HEK293 (cell line): Measurements from ENCODE around the gene HLA-DPA1.

Experiments used
- CTCF ChIA-PET: fragments of 350-600 bp; formaldehyde crosslinking; extraction: SDS; loops from one replicate; lab custom pipeline; 2021; ENCODE audit warnings: antibody characterized with exemption; lab: Yijun Ruan, JAX
- POLR2A ChIA-PET: fragments of 300-600 bp; formaldehyde crosslinking; extraction: SDS; loops from one replicate; lab custom pipeline; 2020; ENCODE audit warnings: antibody characterized with exemption, inconsistent platforms; lab: Yijun Ruan, JAX
- H3K27ac ChIP-seq: fragments of 200-500 bp; sonication (Bioruptor generic); 2 replicates; pipeline ENCODE4 v1.5.1; 2014; ENCODE audit warnings: low read depth, low read length, control low read depth, inconsistent platforms; ENCODE audit errors: extremely low read depth
- H3K36me3 ChIP-seq, 2 experiments: fragments of 200-500 bp in 1 of 2; sonication (Bioruptor generic) in 1 of 2; 1 replicate in 1 of 2; 2 replicates in 1 of 2; pipeline ENCODE4 v1.5.1; 2014 to 2017; ENCODE audit warnings: inconsistent platforms in 2 of 2, low read length in 2 of 2; ENCODE audit not compliant: control insufficient read depth in 2 of 2, insufficient read depth in 1 of 2
- H3K4me1 ChIP-seq: fragments of 200-500 bp; sonication (Bioruptor generic); 2 replicates; pipeline ENCODE4 v1.5.1; 2014; ENCODE audit warnings: mild to moderate bottlenecking, low read length, inconsistent platforms; ENCODE audit not compliant: control insufficient read depth, insufficient read depth
- H3K4me3 ChIP-seq: 2 replicates; pipeline ENCODE4 v1.5.1; 2011; ENCODE audit warnings: low read depth, mild to moderate bottlenecking, control low read depth, low read length, moderate library complexity
- H3K9me3 ChIP-seq: fragments of 200-500 bp; sonication (Bioruptor generic); 2 replicates; pipeline ENCODE4 v1.5.1; 2014; ENCODE audit warnings: low read depth, low read length, inconsistent platforms; ENCODE audit not compliant: control insufficient read depth, insufficient read depth
- GLI2 ChIP-seq: fragments of 450-650 bp; formaldehyde crosslinking; IDR thresholded peaks from 2 replicates; pipeline ENCODE4; 2017; ENCODE audit warnings: missing biosample characterization, missing genetic modification characterization, low read depth, borderline replicate concordance
- KLF1 ChIP-seq: fragments of 450-650 bp; formaldehyde crosslinking; IDR thresholded peaks from 2 replicates; pipeline ENCODE4 v1.5.1; 2016; ENCODE audit warnings: missing biosample characterization, missing genetic modification characterization
- MYNN ChIP-seq: fragments of 450-650 bp; formaldehyde crosslinking; IDR thresholded peaks from 2 replicates; pipeline ENCODE4 v1.5.1; 2016; ENCODE audit warnings: missing biosample characterization, missing genetic modification characterization, borderline replicate concordance
- OSR2 ChIP-seq: fragments of 450-650 bp; formaldehyde crosslinking; IDR thresholded peaks from 2 replicates; pipeline ENCODE4 v1.5.1; 2016; ENCODE audit warnings: missing biosample characterization, missing genetic modification characterization
- RBAK ChIP-seq: fragments of 450-650 bp; formaldehyde crosslinking; IDR thresholded peaks from 2 replicates; pipeline ENCODE4 v1.5.1; 2016; ENCODE audit warnings: missing biosample characterization, missing genetic modification characterization
- ZBTB26 ChIP-seq: fragments of 450-650 bp; formaldehyde crosslinking; optimal IDR thresholded peaks from 2 replicates; pipeline ENCODE3; 2016; ENCODE audit warnings: missing biosample characterization, mild to moderate bottlenecking, missing genetic modification characterization
- ZFP37 ChIP-seq: fragments of 450-650 bp; formaldehyde crosslinking; IDR thresholded peaks from 2 replicates; pipeline ENCODE4 v1.5.1; 2016; ENCODE audit warnings: missing biosample characterization, missing genetic modification characterization
- ZNF121 ChIP-seq: fragments of 450-650 bp; formaldehyde crosslinking; IDR thresholded peaks from 2 replicates; pipeline ENCODE4 v1.5.1; 2016; ENCODE audit warnings: missing biosample characterization, missing genetic modification characterization
- ZNF175 ChIP-seq: fragments of 450-650 bp; formaldehyde crosslinking; IDR thresholded peaks from 2 replicates; pipeline ENCODE4 v1.5.1; 2016; ENCODE audit warnings: missing biosample characterization, missing genetic modification characterization
- ZNF24 ChIP-seq: fragments of 450-650 bp; formaldehyde crosslinking; IDR thresholded peaks from 2 replicates; pipeline ENCODE4 v1.5.1; 2016; ENCODE audit warnings: missing biosample characterization, missing genetic modification characterization
- ZNF324 ChIP-seq: fragments of 450-650 bp; formaldehyde crosslinking; IDR thresholded peaks from 2 replicates; pipeline ENCODE4 v1.5.1; 2016; ENCODE audit warnings: missing biosample characterization, missing genetic modification characterization
- ZNF449 ChIP-seq: fragments of 450-650 bp; formaldehyde crosslinking; IDR thresholded peaks from 2 replicates; pipeline ENCODE4 v1.5.1; 2017; ENCODE audit warnings: missing biosample characterization, mild to moderate bottlenecking, missing genetic modification characterization, moderate library complexity
- ZNF518A ChIP-seq: fragments of 450-650 bp; formaldehyde crosslinking; conservative IDR thresholded peaks from 2 replicates; pipeline ENCODE4 v1.5.1; 2016; ENCODE audit warnings: low read depth, missing biosample characterization, missing genetic modification characterization
- ZNF548 ChIP-seq: fragments of 450-650 bp; formaldehyde crosslinking; IDR thresholded peaks from 2 replicates; pipeline ENCODE4 v1.5.1; 2016; ENCODE audit warnings: missing biosample characterization, missing genetic modification characterization
- ZNF621 ChIP-seq: fragments of 450-650 bp; formaldehyde crosslinking; IDR thresholded peaks from 2 replicates; pipeline ENCODE4 v1.5.1; 2017; ENCODE audit warnings: missing biosample characterization, missing genetic modification characterization
- ZNF629 ChIP-seq: fragments of 450-650 bp; formaldehyde crosslinking; IDR thresholded peaks from 2 replicates; pipeline ENCODE4 v1.5.1; 2017; ENCODE audit warnings: missing biosample characterization, missing genetic modification characterization
- ZNF701 ChIP-seq: fragments of 450-650 bp; formaldehyde crosslinking; IDR thresholded peaks from 2 replicates; pipeline ENCODE4 v1.5.1; 2016; ENCODE audit warnings: missing biosample characterization, missing genetic modification characterization
- ZNF707 ChIP-seq: fragments of 450-650 bp; formaldehyde crosslinking; IDR thresholded peaks from 2 replicates; pipeline ENCODE4 v1.5.1; 2016; ENCODE audit warnings: missing biosample characterization, missing genetic modification characterization
- ZNF76 ChIP-seq: fragments of 450-650 bp; formaldehyde crosslinking; IDR thresholded peaks from 2 replicates; pipeline ENCODE4; 2016; ENCODE audit warnings: low read depth, missing biosample characterization, missing genetic modification characterization, borderline replicate concordance
- ZNF777 ChIP-seq: fragments of 450-650 bp; formaldehyde crosslinking; IDR thresholded peaks from 2 replicates; pipeline ENCODE4 v1.5.1; 2017; ENCODE audit warnings: missing biosample characterization, missing genetic modification characterization, borderline replicate concordance
- TF ChIP-seq, protein P1 (sequence below): fragments of 450-650 bp; formaldehyde crosslinking; IDR thresholded peaks from 2 replicates; pipeline ENCODE4 v1.5.1; 2016; ENCODE audit warnings: missing biosample characterization, missing genetic modification characterization
- TF ChIP-seq, protein P2 (sequence below): fragments of 450-650 bp; formaldehyde crosslinking; IDR thresholded peaks from 2 replicates; pipeline ENCODE4 v1.5.1; 2016; ENCODE audit warnings: missing biosample characterization, missing genetic modification characterization, low read depth

Gene HLA-DPA1

DNA sequence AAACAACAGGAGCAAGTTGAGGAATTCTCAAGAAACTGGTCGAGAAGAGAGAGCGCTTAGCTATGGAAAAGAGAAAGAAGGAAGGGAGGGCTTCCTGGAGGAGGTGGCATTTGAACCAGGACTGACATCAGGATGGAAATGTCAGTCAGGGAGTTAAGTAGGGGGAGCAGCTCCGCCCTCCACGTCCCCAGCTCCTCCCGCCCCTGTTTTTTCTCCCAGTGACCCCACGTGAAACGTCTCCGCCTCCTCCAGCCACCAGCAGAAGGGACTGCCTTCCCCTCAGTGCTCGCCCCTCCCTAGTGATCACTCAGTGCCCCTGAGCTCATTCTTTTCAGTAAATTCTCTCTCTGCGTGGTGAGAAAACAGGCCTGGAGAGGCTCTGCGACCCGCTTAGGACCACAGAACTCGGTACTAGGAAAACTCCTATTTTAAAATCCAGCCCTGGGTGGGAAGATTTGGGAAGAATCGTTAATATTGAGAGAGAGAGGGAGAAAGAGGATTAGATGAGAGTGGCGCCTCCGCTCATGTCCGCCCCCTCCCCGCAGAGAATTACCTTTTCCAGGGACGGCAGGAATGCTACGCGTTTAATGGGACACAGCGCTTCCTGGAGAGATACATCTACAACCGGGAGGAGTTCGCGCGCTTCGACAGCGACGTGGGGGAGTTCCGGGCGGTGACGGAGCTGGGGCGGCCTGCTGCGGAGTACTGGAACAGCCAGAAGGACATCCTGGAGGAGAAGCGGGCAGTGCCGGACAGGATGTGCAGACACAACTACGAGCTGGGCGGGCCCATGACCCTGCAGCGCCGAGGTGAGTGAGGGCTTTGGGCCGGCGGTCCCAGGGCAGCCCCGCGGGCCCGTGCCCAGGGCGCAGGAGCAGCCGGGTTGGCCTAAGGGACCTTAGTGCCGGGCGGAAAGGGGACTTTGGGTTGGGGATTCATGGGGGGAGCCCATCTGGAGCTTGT, 7.0 kb upstream of the HLA-DPA1 start:
- Histone ChIP-seq H3K27ac (peak overlapping the region; percentile 55; the same call in 1 of the 2 replicates), H3K4me1 (peaks cover 5% of the 10 kb centered on the region), H3K9me3 (no peaks in the 10 kb centered on the region), H3K4me3 (peak overlapping the region; percentile 62), H3K36me3 (peaks cover 0 to 12% of the 10 kb centered on the region in 2 experiments; a peak in 1 of 3 replicates)
- POLR2A ChIA-PET, result interaction anchor here (0.7 to 2.6 kb wide), 14 partner anchors 10 to 345 kb away, joined by 3 to 18 read pairs (median 3); partner anchors contain the start of genes HSD17B8, RING1, RPS18 and VPS52
- CTCF ChIA-PET, result interaction anchor here (0.8 to 5.0 kb wide), 6 partner anchors 9 to 96 kb away, joined by 3 to 37 read pairs (median 6); no protein-coding TSS in a partner anchor
- TF ChIP-seq, protein P1, sequence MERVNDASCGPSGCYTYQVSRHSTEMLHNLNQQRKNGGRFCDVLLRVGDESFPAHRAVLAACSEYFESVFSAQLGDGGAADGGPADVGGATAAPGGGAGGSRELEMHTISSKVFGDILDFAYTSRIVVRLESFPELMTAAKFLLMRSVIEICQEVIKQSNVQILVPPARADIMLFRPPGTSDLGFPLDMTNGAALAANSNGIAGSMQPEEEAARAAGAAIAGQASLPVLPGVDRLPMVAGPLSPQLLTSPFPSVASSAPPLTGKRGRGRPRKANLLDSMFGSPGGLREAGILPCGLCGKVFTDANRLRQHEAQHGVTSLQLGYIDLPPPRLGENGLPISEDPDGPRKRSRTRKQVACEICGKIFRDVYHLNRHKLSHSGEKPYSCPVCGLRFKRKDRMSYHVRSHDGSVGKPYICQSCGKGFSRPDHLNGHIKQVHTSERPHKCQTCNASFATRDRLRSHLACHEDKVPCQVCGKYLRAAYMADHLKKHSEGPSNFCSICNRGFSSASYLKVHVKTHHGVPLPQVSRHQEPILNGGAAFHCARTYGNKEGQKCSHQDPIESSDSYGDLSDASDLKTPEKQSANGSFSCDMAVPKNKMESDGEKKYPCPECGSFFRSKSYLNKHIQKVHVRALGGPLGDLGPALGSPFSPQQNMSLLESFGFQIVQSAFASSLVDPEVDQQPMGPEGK, result peak; percentile 71
- TF ChIP-seq ZNF121 (peak; percentile 62; the same call in 1 of the 2 replicates), ZNF324 (tag by site-specific recombination) (0 out of 2 replicates have a peak, but pooled peaks have one; percentile 34), ZNF449 (tag by site-specific recombination) (no peak), GLI2 (tag by site-specific recombination) (no peak), OSR2 (tag by site-specific recombination) (no peak), ZNF701 (tag by site-specific recombination) (no peak), ZNF175 (tag by site-specific recombination) (no peak), MYNN (no peak), ZNF621 (tag by site-specific recombination) (no peak), RBAK (no peak), ZNF76 (tag by site-specific recombination) (no peak), ZNF629 (0 out of 2 replicates have a peak, but pooled peaks have one; percentile 54), ZBTB26 (tag by site-specific recombination) (peak; percentile 59), KLF1 (peak; percentile 47), ZFP37 (tag by site-specific recombination) (no peak), ZNF548 (no peak), ZNF707 (tag by site-specific recombination) (no peak), ZNF777 (tag by site-specific recombination) (no peak), ZNF518A (tag by site-specific recombination) (no peak), ZNF24 (tag by site-specific recombination) (peak; percentile 78)
- TF ChIP-seq, protein P2, sequence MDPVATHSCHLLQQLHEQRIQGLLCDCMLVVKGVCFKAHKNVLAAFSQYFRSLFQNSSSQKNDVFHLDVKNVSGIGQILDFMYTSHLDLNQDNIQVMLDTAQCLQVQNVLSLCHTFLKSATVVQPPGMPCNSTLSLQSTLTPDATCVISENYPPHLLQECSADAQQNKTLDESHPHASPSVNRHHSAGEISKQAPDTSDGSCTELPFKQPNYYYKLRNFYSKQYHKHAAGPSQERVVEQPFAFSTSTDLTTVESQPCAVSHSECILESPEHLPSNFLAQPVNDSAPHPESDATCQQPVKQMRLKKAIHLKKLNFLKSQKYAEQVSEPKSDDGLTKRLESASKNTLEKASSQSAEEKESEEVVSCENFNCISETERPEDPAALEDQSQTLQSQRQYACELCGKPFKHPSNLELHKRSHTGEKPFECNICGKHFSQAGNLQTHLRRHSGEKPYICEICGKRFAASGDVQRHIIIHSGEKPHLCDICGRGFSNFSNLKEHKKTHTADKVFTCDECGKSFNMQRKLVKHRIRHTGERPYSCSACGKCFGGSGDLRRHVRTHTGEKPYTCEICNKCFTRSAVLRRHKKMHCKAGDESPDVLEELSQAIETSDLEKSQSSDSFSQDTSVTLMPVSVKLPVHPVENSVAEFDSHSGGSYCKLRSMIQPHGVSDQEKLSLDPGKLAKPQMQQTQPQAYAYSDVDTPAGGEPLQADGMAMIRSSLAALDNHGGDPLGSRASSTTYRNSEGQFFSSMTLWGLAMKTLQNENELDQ, result no peak
